DMS153 treated with DMSO at 0.1 percent for 48 hours (cell line): Measurements from ENCODE around the gene SGCD.
"Not testable (repeated sequence)": the region's sequence is repeated elsewhere in the genome, so short reads cannot be mapped to it uniquely, and the experiment has no call there.

Experiments
- DNase-seq: peaks from one replicate; lab custom pipeline; 2025; ENCODE audit not compliant: unreplicated experiment; lab: John Stamatoyannopoulos, UW

The SGCD gene

GRCh38 chr5:156552855-156553358 is 225.9 kb downstream of the SGCD start:
- DNase-seq, result no peak

GRCh38 chr5:156556666-156557406 is 229.9 kb downstream of the SGCD start:
- DNase-seq, result no peak

- DNase-seq, result no peak
Measured at GRCh38 chr5:156560002-156560401, 233.0 kb downstream of the SGCD start.

GRCh38 chr5:156561651-156562050 is 234.7 kb downstream of the SGCD start:
- no peak for DNase-seq

- no peak for DNase-seq
Measured at GRCh38 chr5:156570615-156571014, 243.7 kb downstream of the SGCD start.

GRCh38 chr5:156581725-156582124 is 254.8 kb downstream of the SGCD start:
- no peak for DNase-seq

GRCh38 chr5:156582193-156582598 is 255.2 kb downstream of the SGCD start:
- DNase-seq, result no peak

GRCh38 chr5:156584871-156585270 is 257.9 kb downstream of the SGCD start:
- DNase-seq, result peak; percentile 41

- no peak for DNase-seq
Measured at GRCh38 chr5:156585999-156586398, 259.0 kb downstream of the SGCD start.

- no peak for DNase-seq
Measured at GRCh38 chr5:156587012-156587411, 260.0 kb downstream of the SGCD start.

- DNase-seq, result no peak
Measured at GRCh38 chr5:156588306-156588705, 261.3 kb downstream of the SGCD start.

- no peak for DNase-seq
Measured at GRCh38 chr5:156589104-156589945, 262.4 kb downstream of the SGCD start.

- no peak for DNase-seq
Measured at GRCh38 chr5:156589946-156590216, 262.9 kb downstream of the SGCD start.

GRCh38 chr5:156590978-156591377 is 264.0 kb downstream of the SGCD start:
- no peak for DNase-seq

GRCh38 chr5:156591631-156592030 is 264.7 kb downstream of the SGCD start:
- DNase-seq, result no peak

- no peak for DNase-seq
Measured at GRCh38 chr5:156593546-156593945, 266.6 kb downstream of the SGCD start.

GRCh38 chr5:156594406-156594805 is 267.4 kb downstream of the SGCD start:
- no peak for DNase-seq

GRCh38 chr5:156595132-156595787 is 268.3 kb downstream of the SGCD start:
- no peak for DNase-seq

GRCh38 chr5:156597276-156597675 is 270.3 kb downstream of the SGCD start:
- DNase-seq, result no peak

GRCh38 chr5:156598964-156599363 is 272.0 kb downstream of the SGCD start:
- DNase-seq, result no peak

- not testable (repeated sequence) for DNase-seq
Measured at GRCh38 chr5:156610582-156610981, 283.6 kb downstream of the SGCD start.

- no peak for DNase-seq
Measured at GRCh38 chr5:156615901-156616300, 288.9 kb downstream of the SGCD start.
